ENCODE measurements around the gene PRKCZ. TPM values are rescaled to one million over a fixed set of nuclear protein-coding genes. Genes with fewer than 3 reads are reported as not detected.

PRKCZ gene
- total and polyA plus RNA-seq, 9 of the 15 experiments (the other 6 are each of a cell fraction or from before 2014, with no cell fraction given), result 0.07 to 3.1 (median 1.3) TPM

DNA sequence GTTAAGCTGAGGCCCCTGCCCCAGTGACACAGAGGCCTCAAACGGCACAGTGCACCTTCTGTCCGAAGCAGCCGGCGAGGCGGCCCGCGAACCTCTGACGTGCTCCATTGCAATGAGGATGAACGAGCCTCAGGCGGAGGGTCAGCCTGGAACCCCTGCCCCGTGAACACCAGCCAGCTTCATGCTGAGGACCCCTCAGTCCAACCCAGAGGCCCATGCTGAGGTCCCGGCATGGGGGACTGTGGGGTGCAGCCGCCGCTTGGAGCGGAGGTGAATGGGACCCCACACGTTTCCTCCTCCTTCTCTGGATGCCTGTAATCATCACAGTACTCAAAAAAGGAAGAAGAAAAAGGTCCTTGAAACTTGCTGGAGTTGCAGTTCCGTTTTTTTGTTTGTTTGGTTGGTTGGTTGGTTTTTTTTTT lies 62.1 kb downstream of the PRKCZ start:
- TF ChIP-seq BACH1 (tag; IDR thresholded peaks at IDR 0.05) (no peak), POU5F1 (IDR thresholded peaks at IDR 0.05; ENCODE audit: borderline replicate concordance, low read depth, low read length, partially characterized antibody) (no peak), DACH1 (IDR thresholded peaks at IDR 0.05; ENCODE audit: partially characterized antibody) (no peak), SPI1 (IDR thresholded peaks at IDR 0.05; ENCODE audit: borderline replicate concordance, low read depth, low read length) (peak; percentile 55; the same call in 1 of the 2 replicates)
- no TSS peak for BruUV-seq (replicated peaks)
- Histone ChIP-seq H3K27me3 (ENCODE audit: control insufficient read depth in 2 of 2, insufficient read depth in 2 of 2, low read length in 2 of 2) (peaks cover 73 to 91% of the 10 kb centered on the region in 2 experiments), H3K9me3 (replicated peaks; ENCODE audit: control insufficient read depth, insufficient read depth, low read depth, low read length) (no peaks in the 10 kb centered on the region), H3K4me2 (ENCODE audit: insufficient read depth, low read length) (no peak overlapping the region), H2AFZ (ENCODE audit: low read depth, low read length) (no peak overlapping the region), H3K36me3 (ENCODE audit: control insufficient read depth, insufficient read depth, low read length) (no peaks in the 10 kb centered on the region), H3K9ac (ENCODE audit: insufficient read depth in 1 of 2, low read depth in 2 of 2, low read length in 2 of 2) (peak overlapping the region in 1 of 2 experiments; percentile 40; a peak in 1 of 4 replicates), H3K27ac (ENCODE audit: extremely low read depth, low read depth, low read length) (no peak overlapping the region), H3K79me2 (ENCODE audit: control insufficient read depth, insufficient read depth, low read length) (no peaks in the 10 kb centered on the region), H3K9me1 (ENCODE audit: control insufficient read depth, insufficient read depth, low read length) (no peaks in the 10 kb centered on the region), H3K4me1 (replicated peaks in 1 of 2; ENCODE audit: control insufficient read depth in 2 of 2, insufficient read depth in 2 of 2, low read length in 2 of 2) (peaks cover 0 to 42% of the 10 kb centered on the region in 2 experiments; a peak in 2 of 5 replicates), H4K20me1 (replicated peaks; ENCODE audit: control insufficient read depth, insufficient read depth, low read length) (peaks cover 14% of the 10 kb centered on the region), H3K4me3 (no peak overlapping the region)
- ATAC-seq, result no peak
- intact Hi-C loops (cut with micrococcal nuclease), result no loop called here
- DNase-seq (ENCODE audit: extremely low read depth in 1 of 4, low spot score in 3 of 4), result no peak
- CTCF ChIA-PET (ENCODE audit: low intra/inter-chr PET ratio), result no interaction called here
- in situ Hi-C loops (cut with MboI), result no loop called here
- no peak for FAIRE-seq
- WGBS (ENCODE audit: insufficient coverage, low coverage, missing lambda C conversion rate), result 5% methylated on average over 17 of the region's 17 CpGs
- POLR2A ChIA-PET, result no interaction called here

DNA sequence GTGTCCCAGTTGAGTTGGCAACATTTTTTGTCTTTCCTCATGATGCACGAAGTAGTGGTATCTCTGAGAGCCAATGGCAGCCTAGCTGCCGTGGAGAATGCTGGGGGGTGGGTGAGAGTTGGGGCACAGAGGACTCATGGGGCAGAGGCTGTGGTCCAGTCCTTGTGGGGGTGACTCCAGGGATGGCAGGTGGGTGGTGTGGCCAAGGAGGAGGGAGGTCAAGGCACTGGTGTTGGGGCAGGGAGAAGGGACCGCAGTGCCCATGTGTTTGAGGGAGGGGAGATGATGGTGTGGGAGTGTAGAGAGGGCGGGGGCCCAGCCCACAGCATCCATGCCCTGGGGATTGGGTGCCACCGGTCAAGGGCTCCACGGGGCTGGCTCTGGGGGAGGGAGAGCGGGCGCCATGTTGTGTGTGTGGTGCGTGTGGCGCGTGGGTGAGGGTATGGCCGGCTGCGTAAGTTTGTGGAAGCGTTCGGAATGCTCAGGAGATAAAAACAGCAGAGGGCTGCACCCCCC lies 63.5 kb downstream of the PRKCZ start:
- ATAC-seq (no peak), DNase-seq (ENCODE audit: extremely low read depth in 1 of 4, low spot score in 3 of 4) (no peak), FAIRE-seq (no peak)
- ChIA-PET POLR2A (no interaction called here), CTCF (ENCODE audit: low intra/inter-chr PET ratio) (no interaction called here)
- peaks cover 67 to 80% of the 10 kb centered on the region in 2 experiments for H3K27me3 ChIP-seq (ENCODE audit: control insufficient read depth in 2 of 2, insufficient read depth in 2 of 2, low read length in 2 of 2)
- H3K9me3 ChIP-seq (replicated peaks; ENCODE audit: control insufficient read depth, insufficient read depth, low read depth, low read length), result no peaks in the 10 kb centered on the region
- H4K20me1 ChIP-seq (replicated peaks; ENCODE audit: control insufficient read depth, insufficient read depth, low read length), result peaks cover 14% of the 10 kb centered on the region
- no peak overlapping the region for H3K9ac ChIP-seq (ENCODE audit: insufficient read depth in 1 of 2, low read depth in 2 of 2, low read length in 2 of 2)
- H3K4me2 ChIP-seq (ENCODE audit: insufficient read depth, low read length), result no peak overlapping the region
- intact Hi-C loops (cut with micrococcal nuclease), result no loop called here
- H3K4me3 ChIP-seq, result no peak overlapping the region
- H2AFZ ChIP-seq (ENCODE audit: low read depth, low read length), result no peak overlapping the region
- no TSS peak for BruUV-seq (replicated peaks)
- no peaks in the 10 kb centered on the region for H3K79me2 ChIP-seq (ENCODE audit: control insufficient read depth, insufficient read depth, low read length)
- no peaks in the 10 kb centered on the region for H3K36me3 ChIP-seq (ENCODE audit: control insufficient read depth, insufficient read depth, low read length)
- 13% methylated on average over 15 of the region's 15 CpGs for WGBS (ENCODE audit: insufficient coverage, low coverage, missing lambda C conversion rate)
- in situ Hi-C loops (cut with MboI), result no loop called here
- no peaks in the 10 kb centered on the region for H3K9me1 ChIP-seq (ENCODE audit: control insufficient read depth, insufficient read depth, low read length)
- peaks cover 0 to 31% of the 10 kb centered on the region in 2 experiments; a peak in 2 of 5 replicates for H3K4me1 ChIP-seq (replicated peaks in 1 of 2; ENCODE audit: control insufficient read depth in 2 of 2, insufficient read depth in 2 of 2, low read length in 2 of 2)
- no peak overlapping the region for H3K27ac ChIP-seq (ENCODE audit: extremely low read depth, low read depth, low read length)
- TF ChIP-seq, protein P1, sequence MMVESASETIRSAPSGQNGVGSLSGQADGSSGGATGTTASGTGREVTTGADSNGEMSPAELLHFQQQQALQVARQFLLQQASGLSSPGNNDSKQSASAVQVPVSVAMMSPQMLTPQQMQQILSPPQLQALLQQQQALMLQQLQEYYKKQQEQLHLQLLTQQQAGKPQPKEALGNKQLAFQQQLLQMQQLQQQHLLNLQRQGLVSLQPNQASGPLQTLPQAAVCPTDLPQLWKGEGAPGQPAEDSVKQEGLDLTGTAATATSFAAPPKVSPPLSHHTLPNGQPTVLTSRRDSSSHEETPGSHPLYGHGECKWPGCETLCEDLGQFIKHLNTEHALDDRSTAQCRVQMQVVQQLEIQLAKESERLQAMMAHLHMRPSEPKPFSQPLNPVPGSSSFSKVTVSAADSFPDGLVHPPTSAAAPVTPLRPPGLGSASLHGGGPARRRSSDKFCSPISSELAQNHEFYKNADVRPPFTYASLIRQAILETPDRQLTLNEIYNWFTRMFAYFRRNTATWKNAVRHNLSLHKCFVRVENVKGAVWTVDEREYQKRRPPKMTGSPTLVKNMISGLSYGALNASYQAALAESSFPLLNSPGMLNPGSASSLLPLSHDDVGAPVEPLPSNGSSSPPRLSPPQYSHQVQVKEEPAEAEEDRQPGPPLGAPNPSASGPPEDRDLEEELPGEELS (CRISPR knock-in tag; IDR thresholded peaks at IDR 0.05; ENCODE audit: borderline replicate concordance), result no peak
- TF ChIP-seq, protein P2, sequence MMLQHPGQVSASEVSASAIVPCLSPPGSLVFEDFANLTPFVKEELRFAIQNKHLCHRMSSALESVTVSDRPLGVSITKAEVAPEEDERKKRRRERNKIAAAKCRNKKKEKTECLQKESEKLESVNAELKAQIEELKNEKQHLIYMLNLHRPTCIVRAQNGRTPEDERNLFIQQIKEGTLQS (IDR thresholded peaks at IDR 0.05), result no peak
- TF ChIP-seq, protein P2 (CRISPR knock-in tag; conservative IDR thresholded peaks at IDR 0.05), result no peak
- no peak for TF ChIP-seq NCOA1 (IDR thresholded peaks at IDR 0.05; ENCODE audit: low read depth)
- TF ChIP-seq NR1H2 (CRISPR knock-in tag; IDR thresholded peaks at IDR 0.05), result no peak
- no peak for TF ChIP-seq SIN3B (IDR thresholded peaks at IDR 0.05; ENCODE audit: low read depth)
- TF ChIP-seq, protein P3, sequence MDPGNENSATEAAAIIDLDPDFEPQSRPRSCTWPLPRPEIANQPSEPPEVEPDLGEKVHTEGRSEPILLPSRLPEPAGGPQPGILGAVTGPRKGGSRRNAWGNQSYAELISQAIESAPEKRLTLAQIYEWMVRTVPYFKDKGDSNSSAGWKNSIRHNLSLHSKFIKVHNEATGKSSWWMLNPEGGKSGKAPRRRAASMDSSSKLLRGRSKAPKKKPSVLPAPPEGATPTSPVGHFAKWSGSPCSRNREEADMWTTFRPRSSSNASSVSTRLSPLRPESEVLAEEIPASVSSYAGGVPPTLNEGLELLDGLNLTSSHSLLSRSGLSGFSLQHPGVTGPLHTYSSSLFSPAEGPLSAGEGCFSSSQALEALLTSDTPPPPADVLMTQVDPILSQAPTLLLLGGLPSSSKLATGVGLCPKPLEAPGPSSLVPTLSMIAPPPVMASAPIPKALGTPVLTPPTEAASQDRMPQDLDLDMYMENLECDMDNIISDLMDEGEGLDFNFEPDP (CRISPR knock-in tag; IDR thresholded peaks at IDR 0.05), result no peak
- no peak for TF ChIP-seq DIDO1 (tag; IDR thresholded peaks at IDR 0.05; ENCODE audit: low read depth)
